ENCODE results near the gene CDRT15L2.
"Not testable (repeated sequence)": the region's sequence is repeated elsewhere in the genome, so short reads cannot be mapped to it uniquely, and the experiment has no call there.

- TF ChIP-seq TAF1 (IDR thresholded peaks at IDR 0.05; ENCODE audit: borderline replicate concordance, low read depth, low read length); POLR2AphosphoS5 (IDR thresholded peaks at IDR 0.05; ENCODE audit: low read depth, low read length); POLR2A (IDR thresholded peaks at IDR 0.05; ENCODE audit: low read depth, low read length): not testable (repeated sequence)
Measured at GRCh38 chr17:20567421-20567820, 12.1 kb upstream of the CDRT15L2 start.
